ENCODE results near the gene IRF2BP2. TPM values are rescaled to one million over a fixed set of nuclear protein-coding genes. Genes with fewer than 3 reads are reported as not detected.

Gene IRF2BP2
- total and polyA plus RNA-seq, 11 donors: 36.1 to 126 (median 80.1) TPM

DNA sequence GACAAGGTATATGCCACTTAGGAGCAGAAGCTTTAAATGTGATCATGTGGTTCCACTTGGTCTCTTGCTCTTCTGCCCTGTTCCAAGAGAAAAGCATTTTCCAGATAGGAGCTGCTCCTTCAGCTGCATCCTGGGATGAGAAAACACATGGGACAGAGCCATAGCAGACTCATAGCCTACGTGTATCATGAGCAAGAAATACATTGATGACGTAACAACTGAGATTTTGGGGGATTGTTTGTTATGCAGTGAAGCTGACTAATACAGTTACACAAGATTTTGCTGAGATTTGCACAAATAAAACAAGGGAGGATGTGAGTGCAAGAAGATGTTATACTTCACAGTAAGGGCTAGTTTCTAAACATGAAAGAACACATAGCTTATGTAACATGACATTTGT lies 36.0 kb upstream of the IRF2BP2 start:
- H3K4me3 ChIP-seq: no peak overlapping the region
- ATAC-seq (no peak), DNase-seq (no peak)
- no peaks in the 10 kb centered on the region for H3K36me3 ChIP-seq
- peaks cover 0 to 16% (median 0%) of the 10 kb centered on the region in 12 donors for H3K4me1 ChIP-seq
- intact Hi-C loops (cut with DNase I): no loop called here
- peak overlapping the region in 1 of 12 donors; percentile 67 for H3K27ac ChIP-seq
- WGBS, 4 donors: 77 to 90% (median 89%) methylated on average over 2 of the region's 2 CpGs
- no peak for TF ChIP-seq POLR2A (IDR thresholded peaks at IDR 0.05)
- peaks cover 0 to 5% (median 0%) of the 10 kb centered on the region in 12 donors for H3K9me3 ChIP-seq
- no peaks in the 10 kb centered on the region for H3K27me3 ChIP-seq

- peak overlapping the region in 1 of 12 donors; percentile 67 for H3K27ac ChIP-seq
- H3K27me3 ChIP-seq: no peaks in the 10 kb centered on the region
- ATAC-seq: peak in 3 of 4 donors; percentile 32 to 59 (median 42)
- H3K36me3 ChIP-seq: no peaks in the 10 kb centered on the region
- no peak for DNase-seq
- TF ChIP-seq POLR2A (IDR thresholded peaks at IDR 0.05): no peak
- TF ChIP-seq, protein P1, sequence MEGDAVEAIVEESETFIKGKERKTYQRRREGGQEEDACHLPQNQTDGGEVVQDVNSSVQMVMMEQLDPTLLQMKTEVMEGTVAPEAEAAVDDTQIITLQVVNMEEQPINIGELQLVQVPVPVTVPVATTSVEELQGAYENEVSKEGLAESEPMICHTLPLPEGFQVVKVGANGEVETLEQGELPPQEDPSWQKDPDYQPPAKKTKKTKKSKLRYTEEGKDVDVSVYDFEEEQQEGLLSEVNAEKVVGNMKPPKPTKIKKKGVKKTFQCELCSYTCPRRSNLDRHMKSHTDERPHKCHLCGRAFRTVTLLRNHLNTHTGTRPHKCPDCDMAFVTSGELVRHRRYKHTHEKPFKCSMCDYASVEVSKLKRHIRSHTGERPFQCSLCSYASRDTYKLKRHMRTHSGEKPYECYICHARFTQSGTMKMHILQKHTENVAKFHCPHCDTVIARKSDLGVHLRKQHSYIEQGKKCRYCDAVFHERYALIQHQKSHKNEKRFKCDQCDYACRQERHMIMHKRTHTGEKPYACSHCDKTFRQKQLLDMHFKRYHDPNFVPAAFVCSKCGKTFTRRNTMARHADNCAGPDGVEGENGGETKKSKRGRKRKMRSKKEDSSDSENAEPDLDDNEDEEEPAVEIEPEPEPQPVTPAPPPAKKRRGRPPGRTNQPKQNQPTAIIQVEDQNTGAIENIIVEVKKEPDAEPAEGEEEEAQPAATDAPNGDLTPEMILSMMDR (IDR thresholded peaks at IDR 0.05): no peak
- 37 to 67% (median 60%) methylated on average over 1 of the region's 1 CpG for WGBS, 4 donors
- H3K9me3 ChIP-seq: peaks cover 0 to 5% (median 0%) of the 10 kb centered on the region in 12 donors
- intact Hi-C loops (cut with DNase I): no loop called here
- no peak overlapping the region for H3K4me3 ChIP-seq
- peaks cover 0 to 16% (median 0%) of the 10 kb centered on the region in 12 donors for H3K4me1 ChIP-seq
Measured at GRCh38 chr1:234645474-234645953, 35.5 kb upstream of the IRF2BP2 start.

GRCh38 chr1:234644928-234645327 lies 35.0 kb upstream of the IRF2BP2 start:
- intact Hi-C loops (cut with DNase I): no loop called here
- TF ChIP-seq, protein P1 (IDR thresholded peaks at IDR 0.05): no peak
- TF ChIP-seq POLR2A (IDR thresholded peaks at IDR 0.05): no peak
- H3K27ac ChIP-seq: peak overlapping the region in 1 of 12 donors; percentile 67
- ATAC-seq (no peak), DNase-seq (no peak)
- peaks cover 0 to 5% (median 0%) of the 10 kb centered on the region in 12 donors for H3K9me3 ChIP-seq
- H3K27me3 ChIP-seq: no peaks in the 10 kb centered on the region
- H3K4me1 ChIP-seq: peaks cover 0 to 16% (median 0%) of the 10 kb centered on the region in 12 donors
- 65 to 75% (median 73%) methylated on average over 3 of the region's 3 CpGs for WGBS, 4 donors
- H3K4me3 ChIP-seq: no peak overlapping the region
- H3K36me3 ChIP-seq: no peaks in the 10 kb centered on the region

GRCh38 chr1:234643850-234644134 lies 33.8 kb upstream of the IRF2BP2 start:
- no peak for TF ChIP-seq POLR2A (IDR thresholded peaks at IDR 0.05)
- TF ChIP-seq, protein P1 (IDR thresholded peaks at IDR 0.05): no peak
- Histone ChIP-seq H3K4me3 (no peak overlapping the region), H3K27me3 (no peaks in the 10 kb centered on the region), H3K36me3 (no peaks in the 10 kb centered on the region), H3K9me3 (peaks cover 0 to 5% (median 0%) of the 10 kb centered on the region in 12 donors), H3K27ac (no peak overlapping the region), H3K4me1 (peaks cover 0 to 16% (median 0%) of the 10 kb centered on the region in 12 donors)
- ATAC-seq: no peak
- intact Hi-C loops (cut with DNase I): no loop called here
- no peak for DNase-seq
